Astrocyte of the cerebellum (primary cell): ENCODE data around the gene FOXN3.
A peak's percentile ranks its signal among the peaks of the same experiment; 100 is the strongest.

ENCODE experiments used
- DNase-seq: peaks from one replicate; pipeline ENCODE4 v3.0.0-alpha.2; 2011; ENCODE audit warnings: low read depth
- H3K4me3 ChIP-seq: 2 replicates; pipeline ENCODE4 v1.5.1; 2011; ENCODE audit warnings: mild to moderate bottlenecking, low read depth, low read length, moderate library complexity
- in situ Hi-C: cut with HindIII; loops from 2 replicates; pipeline ENCODE4 v1.10.0; 2017; ENCODE audit warnings: low sequenced_read_pairs
- TF ChIP-seq, protein P1 (sequence below): IDR thresholded peaks from 2 replicates; pipeline ENCODE4 v1.5.1; 2012; ENCODE audit warnings: low read length, low read depth, moderate library complexity, mild to moderate bottlenecking; ENCODE audit errors: missing control alignments

Gene FOXN3

DNA sequence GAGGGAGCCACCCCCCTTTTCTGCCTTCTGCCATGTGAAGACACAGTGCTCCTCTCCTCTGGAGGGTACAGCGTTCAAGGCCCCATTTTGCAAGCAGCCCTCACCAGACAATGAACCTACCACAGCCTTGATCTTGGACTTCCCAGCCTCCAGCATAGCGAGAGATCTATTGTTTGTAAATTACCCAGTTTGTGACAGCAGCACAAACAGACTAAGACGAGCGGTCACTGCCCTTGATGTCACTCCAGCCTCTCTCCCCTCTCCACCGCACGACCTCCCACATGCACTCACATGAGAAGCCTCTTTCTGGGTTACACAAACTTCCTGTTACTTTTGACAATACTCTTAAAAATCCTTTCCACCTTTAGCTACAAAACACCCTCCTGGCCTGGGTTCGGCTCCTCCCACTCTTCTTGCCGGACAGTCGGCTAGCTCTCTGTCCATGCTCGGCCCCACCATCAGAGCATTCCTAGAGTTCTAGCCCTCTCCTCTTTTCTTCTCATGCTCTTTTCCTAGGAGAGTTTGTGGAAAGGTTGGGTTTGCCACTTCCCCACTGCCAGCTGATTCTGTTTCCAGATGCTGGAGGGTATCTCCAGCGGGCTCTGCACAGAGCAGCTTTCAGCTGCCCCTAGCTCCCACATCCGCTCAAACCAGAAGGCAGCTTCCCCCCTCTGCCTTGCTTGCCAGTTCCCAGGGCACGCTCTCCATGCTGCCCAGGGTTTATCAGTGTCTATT is 124.3 kb downstream of the FOXN3 start:
- DNase-seq: no peak
- no peak overlapping the region for H3K4me3 ChIP-seq
- TF ChIP-seq, protein P1, sequence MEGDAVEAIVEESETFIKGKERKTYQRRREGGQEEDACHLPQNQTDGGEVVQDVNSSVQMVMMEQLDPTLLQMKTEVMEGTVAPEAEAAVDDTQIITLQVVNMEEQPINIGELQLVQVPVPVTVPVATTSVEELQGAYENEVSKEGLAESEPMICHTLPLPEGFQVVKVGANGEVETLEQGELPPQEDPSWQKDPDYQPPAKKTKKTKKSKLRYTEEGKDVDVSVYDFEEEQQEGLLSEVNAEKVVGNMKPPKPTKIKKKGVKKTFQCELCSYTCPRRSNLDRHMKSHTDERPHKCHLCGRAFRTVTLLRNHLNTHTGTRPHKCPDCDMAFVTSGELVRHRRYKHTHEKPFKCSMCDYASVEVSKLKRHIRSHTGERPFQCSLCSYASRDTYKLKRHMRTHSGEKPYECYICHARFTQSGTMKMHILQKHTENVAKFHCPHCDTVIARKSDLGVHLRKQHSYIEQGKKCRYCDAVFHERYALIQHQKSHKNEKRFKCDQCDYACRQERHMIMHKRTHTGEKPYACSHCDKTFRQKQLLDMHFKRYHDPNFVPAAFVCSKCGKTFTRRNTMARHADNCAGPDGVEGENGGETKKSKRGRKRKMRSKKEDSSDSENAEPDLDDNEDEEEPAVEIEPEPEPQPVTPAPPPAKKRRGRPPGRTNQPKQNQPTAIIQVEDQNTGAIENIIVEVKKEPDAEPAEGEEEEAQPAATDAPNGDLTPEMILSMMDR: no peak
- in situ Hi-C loops: no loop called here

DNA sequence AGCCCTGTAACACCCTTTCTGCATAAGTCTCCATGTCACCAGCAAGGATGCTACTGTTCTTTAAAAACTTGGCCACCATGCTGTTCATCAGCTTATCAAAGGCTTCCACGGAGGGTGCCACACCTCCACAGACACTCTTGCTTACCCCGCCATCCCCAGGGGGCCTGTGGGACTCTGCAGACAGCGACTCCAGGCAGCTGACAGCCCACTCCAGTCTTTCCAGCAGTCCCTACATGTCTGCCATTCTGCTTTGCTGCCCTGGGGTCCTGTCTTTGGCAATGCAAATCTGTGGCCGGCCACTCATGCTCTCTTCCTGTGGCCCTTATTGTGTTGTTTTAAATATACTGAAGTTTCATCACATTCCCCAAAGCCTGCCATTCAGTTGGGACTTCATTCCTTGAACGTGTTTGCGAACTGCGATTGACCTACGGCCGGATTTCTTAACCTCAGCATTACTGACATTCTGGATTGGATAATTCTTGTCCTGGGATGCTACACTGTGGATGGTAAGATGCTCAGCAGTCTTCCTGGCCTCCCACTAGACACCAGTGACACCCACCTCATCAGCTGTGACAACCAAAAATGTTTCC is 125.6 kb downstream of the FOXN3 start:
- DNase-seq: no peak
- TF ChIP-seq, protein P1: no peak
- no peak overlapping the region for H3K4me3 ChIP-seq
- in situ Hi-C loops: no loop called here

DNA sequence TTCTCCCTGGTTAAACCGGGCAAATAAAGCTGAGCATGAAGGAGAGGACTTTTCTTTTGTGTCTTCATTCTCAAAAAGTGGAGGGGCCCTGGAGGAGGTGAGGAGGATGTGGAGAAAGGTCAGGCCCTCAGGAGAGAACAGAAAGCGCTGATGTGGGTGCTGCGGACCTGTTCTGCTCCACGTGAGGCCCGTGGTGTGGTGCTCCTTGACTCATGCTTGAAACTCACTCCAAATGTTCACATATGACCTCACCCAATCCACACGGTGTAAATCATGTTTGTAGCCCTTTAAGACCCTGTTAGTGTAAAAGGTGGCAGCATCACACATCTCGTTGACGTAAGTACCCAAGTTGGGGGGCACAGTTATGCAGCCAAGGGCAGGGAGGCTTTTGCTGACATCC is 126.2 kb downstream of the FOXN3 start:
- in situ Hi-C loops: no loop called here
- no peak for DNase-seq
- H3K4me3 ChIP-seq: no peak overlapping the region
- TF ChIP-seq, protein P1: no peak

DNA sequence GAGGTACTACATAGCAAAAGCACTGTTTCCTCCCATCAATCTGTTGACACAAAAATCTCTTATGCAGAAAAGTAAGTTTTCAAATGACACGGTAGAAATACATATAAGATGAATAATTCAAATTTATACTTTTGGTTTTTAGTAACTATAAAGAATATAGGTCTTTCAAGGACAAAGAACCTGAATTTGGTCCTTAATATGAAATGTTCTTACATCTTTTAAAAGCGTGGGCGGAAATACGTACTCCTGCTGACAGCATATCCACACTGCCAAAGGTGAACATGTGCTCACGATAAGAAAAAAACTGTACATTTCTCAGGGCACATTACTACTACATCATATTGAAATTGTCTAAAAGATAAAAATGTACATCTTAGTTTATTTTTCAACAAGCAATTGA is 127.6 kb downstream of the FOXN3 start:
- TF ChIP-seq, protein P1: no peak
- in situ Hi-C loops: no loop called here
- no peak for DNase-seq
- H3K4me3 ChIP-seq: no peak overlapping the region

DNA sequence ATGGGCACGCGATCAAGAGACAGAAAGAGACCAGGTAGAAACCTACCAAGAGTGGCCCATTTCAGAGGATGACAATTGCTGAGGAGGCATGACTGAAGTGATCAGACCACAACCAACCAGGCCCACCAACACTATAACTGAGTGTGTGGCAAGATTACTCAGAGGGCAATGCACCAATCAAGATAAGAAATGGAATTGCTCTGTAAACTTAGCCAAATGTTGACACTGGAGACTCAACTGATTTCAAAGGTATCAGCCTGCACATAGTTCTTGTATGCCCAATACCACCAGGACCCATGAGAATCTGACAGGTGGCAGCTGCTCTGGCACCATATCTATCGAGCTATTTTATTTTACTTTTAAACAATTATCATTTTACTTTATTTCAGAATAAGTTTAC is 128.9 kb downstream of the FOXN3 start:
- in situ Hi-C loops: no loop called here
- DNase-seq: no peak
- no peak overlapping the region for H3K4me3 ChIP-seq
- TF ChIP-seq, protein P1: no peak

DNA sequence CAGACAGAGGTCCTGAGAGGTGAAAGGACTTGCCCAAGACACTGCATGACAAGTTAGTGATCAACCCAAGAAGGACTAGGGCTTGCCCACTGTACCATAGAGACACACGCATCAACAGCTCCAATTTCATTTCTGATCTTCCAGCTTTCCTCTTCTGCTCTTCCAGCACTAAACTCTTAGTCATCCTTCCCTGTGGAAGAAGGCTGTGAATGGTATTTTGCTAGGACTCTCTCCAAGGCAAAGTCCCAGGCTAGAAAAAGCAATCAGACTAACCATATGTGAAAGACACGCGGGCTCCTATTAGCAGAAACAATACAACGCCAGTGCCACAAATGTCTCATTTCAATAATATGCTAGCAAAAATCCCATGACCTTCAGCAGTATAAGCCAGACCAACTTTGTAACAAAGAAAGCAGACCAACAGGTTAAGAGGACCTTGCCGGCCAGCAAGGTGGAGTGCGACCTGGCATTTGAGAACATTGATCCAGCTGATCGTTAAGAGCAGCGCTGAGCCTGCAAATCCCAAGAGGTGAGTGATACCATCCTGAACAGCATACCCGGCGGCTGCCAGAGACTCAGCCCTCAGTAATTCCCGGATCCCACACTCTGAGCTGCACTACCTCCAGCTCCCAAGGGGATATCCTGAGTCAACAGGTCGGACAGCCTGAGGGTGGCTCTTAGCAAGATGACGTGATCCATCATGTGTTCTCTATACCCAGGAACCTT is 132.5 kb downstream of the FOXN3 start:
- TF ChIP-seq, protein P1: no peak
- peak; percentile 65 for DNase-seq
- H3K4me3 ChIP-seq: no peak overlapping the region
- in situ Hi-C loops: no loop called here
